Upper lobe of right lung (tissue), 1 donor: Measurements from ENCODE around the gene CLSTN2. TPM values are rescaled to one million over a fixed set of nuclear protein-coding genes. Genes with fewer than 3 reads are reported as not detected.

ENCODE experiments used
- ATAC-seq: fragments of 200-7000 bp; cut with Tn5 transposase; one replicate; pipeline ENCODE4 v1.9.1; 2020; ENCODE audit warnings: mild to moderate bottlenecking, moderate library complexity
- DNase-seq: peaks from one replicate; pipeline ENCODE4 v3.0.0-alpha.2; 2020
- H3K27ac ChIP-seq: fragments of 200-600 bp; one replicate; pipeline ENCODE4 v1.8.0; 2022
- H3K27me3 ChIP-seq: fragments of 200-600 bp; one replicate; pipeline ENCODE4 v1.8.0; 2022; ENCODE audit warnings: mild to moderate bottlenecking
- H3K36me3 ChIP-seq: fragments of 200-600 bp; one replicate; pipeline ENCODE4 v1.8.0; 2022
- H3K4me1 ChIP-seq: fragments of 200-600 bp; one replicate; pipeline ENCODE4 v1.8.0; 2022
- H3K4me3 ChIP-seq: fragments of 200-600 bp; one replicate; pipeline ENCODE4 v1.8.0; 2022; ENCODE audit warnings: mild to moderate bottlenecking
- H3K9me3 ChIP-seq: fragments of 200-600 bp; one replicate; pipeline ENCODE4 v1.8.0; 2022
- CTCF ChIP-seq: fragments of 200-600 bp; IDR thresholded peaks from one replicate; pipeline ENCODE4 v1.8.0; 2022; ENCODE audit warnings: antibody characterized with exemption
- intact Hi-C: fragments of 100-400 bp; cut with DNase I; formaldehyde crosslinking; loops from one replicate; pipeline ENCODE4 v1.11.0; 2022
- total RNA-seq: library from RNA; stranded (reverse); fragmentation: NEBNext Ultra II Directional; extraction: Animal tissue kit (Norgen Biotek cat#: 25700); gene quantifications from one replicate; pipeline ENCODE4 v1.2.1, GENCODE V29; 2021
- donor health status: DM: no; HTN: yes; CAD: no; lungs with severe emphysema.

CLSTN2 gene
- total RNA-seq, 1 donor from 2014 or later: 3.0 TPM

- H3K4me3 ChIP-seq: no peak overlapping the region
- no peaks in the 10 kb centered on the region for H3K9me3 ChIP-seq
- no peak overlapping the region for H3K27ac ChIP-seq
- DNase-seq: no peak
- no peak for ATAC-seq
- H3K27me3 ChIP-seq: no peaks in the 10 kb centered on the region
- intact Hi-C loops: no loop called here
- no peaks in the 10 kb centered on the region for H3K4me1 ChIP-seq
- no peaks in the 10 kb centered on the region for H3K36me3 ChIP-seq
- no peak for TF ChIP-seq CTCF
Observed at GRCh38 chr3:140143367-140144069, 208.5 kb downstream of the CLSTN2 start.

GRCh38 chr3:140145528-140145927 lies 210.5 kb downstream of the CLSTN2 start:
- DNase-seq (no peak), ATAC-seq (no peak)
- Histone ChIP-seq H3K9me3 (no peaks in the 10 kb centered on the region), H3K27ac (no peak overlapping the region), H3K27me3 (no peaks in the 10 kb centered on the region), H3K4me1 (no peaks in the 10 kb centered on the region), H3K4me3 (no peak overlapping the region), H3K36me3 (no peaks in the 10 kb centered on the region)
- TF ChIP-seq CTCF: no peak
- intact Hi-C loops: no loop called here

GRCh38 chr3:140146668-140147067 lies 211.7 kb downstream of the CLSTN2 start:
- Histone ChIP-seq H3K9me3 (no peaks in the 10 kb centered on the region), H3K27ac (no peak overlapping the region), H3K4me3 (no peak overlapping the region), H3K4me1 (no peaks in the 10 kb centered on the region), H3K36me3 (no peaks in the 10 kb centered on the region), H3K27me3 (no peaks in the 10 kb centered on the region)
- intact Hi-C loops: no loop called here
- no peak for DNase-seq
- no peak for TF ChIP-seq CTCF
- ATAC-seq: no peak

- Histone ChIP-seq H3K4me1 (no peaks in the 10 kb centered on the region), H3K4me3 (no peak overlapping the region), H3K27ac (no peak overlapping the region), H3K27me3 (no peaks in the 10 kb centered on the region), H3K36me3 (no peaks in the 10 kb centered on the region), H3K9me3 (no peaks in the 10 kb centered on the region)
- DNase-seq: no peak
- intact Hi-C loops: no loop called here
- no peak for ATAC-seq
- no peak for TF ChIP-seq CTCF
Observed at GRCh38 chr3:140147965-140148490, 213.0 kb downstream of the CLSTN2 start.

GRCh38 chr3:140148824-140149390 lies 213.9 kb downstream of the CLSTN2 start:
- Histone ChIP-seq H3K4me1 (no peaks in the 10 kb centered on the region), H3K27ac (no peak overlapping the region), H3K4me3 (no peak overlapping the region), H3K9me3 (no peaks in the 10 kb centered on the region), H3K27me3 (no peaks in the 10 kb centered on the region), H3K36me3 (no peaks in the 10 kb centered on the region)
- peak; percentile 79 for ATAC-seq
- intact Hi-C loops: no loop called here
- no peak for DNase-seq
- no peak for TF ChIP-seq CTCF
